HG03025 (cell line): ENCODE data around the gene ACSL1.

ENCODE experiments used
- ATAC-seq: cut with Tn5 transposase; IDR thresholded peaks from one replicate; pipeline ENCODE4 v1.9.1; 2021; ENCODE audit warnings: mild to moderate bottlenecking, moderate library complexity; ENCODE audit not compliant: unreplicated experiment, low FRiP score

Gene ACSL1, protein sequence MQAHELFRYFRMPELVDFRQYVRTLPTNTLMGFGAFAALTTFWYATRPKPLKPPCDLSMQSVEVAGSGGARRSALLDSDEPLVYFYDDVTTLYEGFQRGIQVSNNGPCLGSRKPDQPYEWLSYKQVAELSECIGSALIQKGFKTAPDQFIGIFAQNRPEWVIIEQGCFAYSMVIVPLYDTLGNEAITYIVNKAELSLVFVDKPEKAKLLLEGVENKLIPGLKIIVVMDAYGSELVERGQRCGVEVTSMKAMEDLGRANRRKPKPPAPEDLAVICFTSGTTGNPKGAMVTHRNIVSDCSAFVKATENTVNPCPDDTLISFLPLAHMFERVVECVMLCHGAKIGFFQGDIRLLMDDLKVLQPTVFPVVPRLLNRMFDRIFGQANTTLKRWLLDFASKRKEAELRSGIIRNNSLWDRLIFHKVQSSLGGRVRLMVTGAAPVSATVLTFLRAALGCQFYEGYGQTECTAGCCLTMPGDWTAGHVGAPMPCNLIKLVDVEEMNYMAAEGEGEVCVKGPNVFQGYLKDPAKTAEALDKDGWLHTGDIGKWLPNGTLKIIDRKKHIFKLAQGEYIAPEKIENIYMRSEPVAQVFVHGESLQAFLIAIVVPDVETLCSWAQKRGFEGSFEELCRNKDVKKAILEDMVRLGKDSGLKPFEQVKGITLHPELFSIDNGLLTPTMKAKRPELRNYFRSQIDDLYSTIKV

DNA sequence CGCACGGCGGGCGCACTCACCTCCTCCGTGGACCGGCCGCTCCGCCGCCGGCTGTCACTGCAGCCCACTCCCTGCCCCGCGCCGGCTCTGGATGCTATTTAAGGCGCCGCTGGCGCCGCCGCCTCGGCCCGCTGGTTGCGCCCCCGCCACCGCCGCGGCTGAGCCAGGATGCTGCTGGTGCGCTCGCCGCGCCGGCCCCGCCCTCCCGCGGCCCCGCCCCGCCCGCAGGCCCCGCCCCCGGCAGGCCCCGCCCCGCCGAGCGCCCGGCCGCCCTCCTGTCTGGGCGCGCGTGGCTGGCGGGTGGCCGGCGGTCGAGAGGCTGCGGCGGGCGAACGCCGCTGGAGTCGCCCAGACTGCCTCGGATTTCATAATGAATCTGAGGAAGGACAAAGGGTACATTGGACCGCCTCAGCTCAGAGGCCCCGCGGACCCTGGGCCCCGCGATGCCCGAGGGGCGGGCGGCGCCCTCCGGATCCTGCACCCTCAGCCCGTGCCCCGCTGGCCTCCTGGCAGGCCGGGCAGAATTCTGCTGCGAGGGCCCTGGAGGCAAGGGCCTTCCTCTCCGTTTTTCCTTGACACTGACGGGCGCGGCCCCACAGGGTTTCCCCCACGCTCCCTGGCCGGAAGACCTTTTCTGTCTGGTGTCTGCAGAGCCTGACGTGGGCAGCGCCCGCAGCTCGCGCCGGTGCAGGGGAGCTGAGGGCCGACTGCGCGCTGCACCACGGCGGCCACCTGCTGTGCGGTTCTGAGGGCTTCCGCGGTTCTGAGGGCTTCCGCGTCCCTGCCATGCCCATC is at the start of gene ACSL1:
Gene ACSL1 (minus strand): TSS at position 73 of the 795 bp plus-strand sequence. CDS start 22,454 bp downstream, outside the sequence.
- ATAC-seq: peak; percentile 77

DNA sequence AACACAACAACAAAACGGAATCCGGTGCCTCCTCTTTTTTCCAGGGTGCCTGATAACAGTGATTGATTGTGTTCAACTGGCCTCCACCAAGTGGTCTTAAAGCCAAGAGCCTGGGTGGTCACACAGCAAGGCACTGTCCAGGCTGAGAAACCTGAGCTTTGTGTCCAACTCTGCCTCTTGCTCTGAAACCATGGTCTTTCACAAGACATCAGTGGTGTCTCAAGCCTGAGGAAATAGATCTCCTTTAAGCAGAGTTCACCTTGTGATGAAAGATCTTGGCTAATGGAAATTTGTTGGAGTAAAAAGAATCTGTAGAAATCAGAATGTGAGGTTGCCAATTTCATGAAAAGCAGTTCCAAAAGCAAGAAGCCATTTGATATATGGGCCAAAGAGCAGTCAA is 47.3 kb upstream of the ACSL1 start:
- no peak for ATAC-seq

DNA sequence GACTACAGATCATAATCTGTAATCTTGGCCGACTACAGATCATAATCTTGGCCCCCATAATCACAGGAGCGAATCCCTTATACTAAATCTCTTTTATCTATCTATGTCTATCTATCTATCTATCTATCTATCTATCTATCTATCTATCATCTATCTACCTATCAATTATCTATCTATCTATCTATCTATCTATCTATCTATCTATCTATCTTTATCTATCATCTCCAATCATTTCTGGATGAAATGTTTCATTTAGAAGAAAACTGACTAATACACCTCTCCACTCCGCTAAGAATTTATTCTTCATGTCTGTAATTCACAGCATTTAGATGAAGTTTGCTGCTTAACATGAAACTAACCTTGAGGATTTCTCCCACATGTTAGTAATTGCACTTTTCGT is 45.0 kb upstream of the ACSL1 start:
- ATAC-seq: no peak

DNA sequence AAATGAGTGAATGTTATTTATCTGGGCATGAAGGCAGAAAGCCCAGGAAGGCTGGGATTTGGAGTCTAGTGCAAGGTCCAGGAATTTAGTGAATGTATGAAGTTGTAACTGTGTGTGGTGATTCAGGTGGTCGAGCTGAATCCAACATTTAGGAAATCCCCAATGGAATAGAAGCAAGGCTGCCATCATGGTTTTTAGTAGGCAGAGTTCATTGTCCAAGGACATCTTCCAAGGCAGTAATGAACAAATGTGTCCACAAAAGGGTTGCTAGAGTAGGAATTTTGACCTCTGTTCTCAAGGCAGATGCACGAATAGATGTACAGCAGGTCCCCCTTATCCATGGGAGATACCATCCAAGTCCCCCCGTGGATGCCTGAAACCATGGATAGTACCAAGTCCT is 42.9 kb upstream of the ACSL1 start:
- no peak for ATAC-seq

DNA sequence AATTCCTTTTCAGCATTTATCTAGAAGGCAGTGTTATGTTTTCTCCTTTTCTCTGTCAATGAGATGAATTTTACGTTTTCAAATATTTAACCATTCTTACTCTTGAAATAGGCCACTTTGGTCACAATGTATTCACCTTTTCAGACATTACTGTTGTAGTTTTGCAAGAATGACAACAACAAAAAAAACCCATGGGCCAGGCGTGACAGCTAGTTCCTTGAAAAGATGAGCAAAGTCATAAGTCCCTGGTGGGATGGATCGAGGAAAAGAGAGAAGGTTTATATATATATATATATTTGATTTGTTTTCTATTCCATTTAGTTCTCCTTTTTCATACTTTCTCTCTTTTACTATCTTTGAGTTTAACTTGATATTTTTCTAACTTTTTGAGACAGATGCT is 38.1 kb upstream of the ACSL1 start:
- no peak for ATAC-seq

DNA sequence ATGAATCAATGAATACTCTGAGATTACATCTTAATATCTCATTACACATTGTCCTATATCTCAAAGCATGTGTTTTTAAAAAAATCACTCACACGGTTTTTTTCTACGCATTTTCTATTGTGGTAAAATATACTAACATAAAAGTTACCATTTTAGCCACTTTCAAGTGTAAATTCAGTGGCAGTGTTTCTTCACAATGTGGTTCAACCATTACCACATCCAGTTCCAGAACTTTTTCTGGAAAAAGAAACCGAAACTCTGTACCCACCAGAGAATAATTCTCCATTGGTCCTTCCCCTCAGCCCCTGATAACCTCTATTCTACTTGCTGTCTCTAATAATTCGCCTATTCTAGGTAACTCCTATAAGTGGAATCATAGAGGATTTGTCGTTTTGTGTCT is 35.3 kb upstream of the ACSL1 start:
- no peak for ATAC-seq

DNA sequence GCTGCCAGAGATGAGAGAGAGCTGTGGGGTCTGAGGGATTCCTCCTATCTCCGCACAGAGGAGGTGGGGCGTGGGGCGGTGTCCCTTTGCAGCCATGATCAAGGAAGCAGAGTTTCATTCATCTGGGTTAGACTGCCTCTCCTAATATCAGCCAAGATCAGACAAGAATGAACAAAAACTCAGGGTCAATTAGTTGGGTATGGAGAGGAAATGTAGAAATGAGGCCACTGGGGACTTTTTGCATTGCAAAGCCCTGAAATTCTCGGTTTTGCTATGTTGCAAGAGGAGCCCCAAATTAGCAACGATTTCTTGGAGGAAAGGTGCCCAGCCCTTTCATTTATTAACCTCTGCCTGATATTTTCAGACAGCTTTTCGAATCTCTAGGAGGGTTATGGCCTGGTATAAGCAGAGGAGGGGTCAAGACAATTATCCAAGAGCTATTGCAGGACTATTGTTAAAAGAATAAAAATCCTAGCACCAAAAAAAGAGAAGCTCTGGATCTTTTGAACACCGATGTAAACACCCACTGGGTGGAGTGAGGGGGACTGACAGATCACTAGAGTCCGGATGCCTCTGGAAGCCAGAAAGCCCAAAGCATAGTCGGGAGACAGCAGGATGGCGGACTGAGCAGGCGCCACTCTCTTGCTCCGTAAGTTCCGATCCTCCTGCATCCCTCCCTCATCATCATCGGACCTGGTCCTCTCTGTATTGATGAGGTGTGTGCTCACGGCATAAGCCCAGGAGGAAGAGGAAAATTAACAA is 34.4 kb upstream of the ACSL1 start:
- ATAC-seq: peak; percentile 48

DNA sequence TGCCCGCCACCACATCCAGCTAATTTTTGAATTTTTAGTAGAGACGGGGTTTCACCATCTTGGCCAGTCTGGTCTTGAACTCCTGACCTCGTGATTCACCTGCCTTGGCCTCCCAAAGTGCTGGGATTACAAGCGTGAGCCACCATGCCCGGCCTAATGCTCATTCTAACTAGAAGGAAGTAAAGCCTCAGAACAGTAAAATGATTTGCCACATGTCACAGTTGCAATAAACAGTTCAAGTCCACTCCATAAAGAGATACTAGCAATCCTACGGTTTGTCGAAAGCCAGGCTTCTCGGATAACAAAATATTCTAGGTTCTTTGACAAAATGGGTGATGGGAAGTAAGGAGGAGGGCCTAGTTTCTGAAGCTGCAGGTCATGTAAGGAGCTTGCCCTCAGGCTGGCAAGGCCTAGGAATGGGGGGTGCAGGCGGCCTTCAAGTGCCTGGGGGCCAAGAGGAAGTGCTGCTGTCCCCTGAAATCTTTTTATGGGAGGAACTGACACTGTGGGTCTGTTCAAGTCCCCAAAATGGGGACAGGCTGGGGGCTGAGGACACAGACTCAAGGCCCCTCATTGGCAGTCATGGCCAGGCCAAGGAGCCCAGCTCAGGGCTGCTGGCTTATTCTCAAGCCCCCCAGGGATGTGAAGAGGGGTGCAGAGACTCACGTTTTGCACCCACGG is 31.8 kb upstream of the ACSL1 start:
- no peak for ATAC-seq

DNA sequence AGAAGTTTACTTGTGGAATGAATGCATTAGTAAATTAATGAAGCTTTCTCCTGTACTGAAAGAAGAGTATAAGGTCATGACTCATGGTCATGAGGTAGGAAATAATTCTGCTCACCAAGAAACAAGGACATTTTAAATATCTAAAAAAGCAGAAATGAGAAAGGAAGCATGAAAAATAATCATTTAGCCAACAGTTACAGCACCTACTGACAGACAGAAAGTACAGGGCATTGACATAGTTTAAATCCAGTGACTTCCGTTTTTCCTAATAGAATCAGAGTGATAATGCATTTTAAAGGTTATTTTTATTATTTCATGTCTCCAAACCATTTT is 30.5 kb upstream of the ACSL1 start:
- ATAC-seq: no peak

DNA sequence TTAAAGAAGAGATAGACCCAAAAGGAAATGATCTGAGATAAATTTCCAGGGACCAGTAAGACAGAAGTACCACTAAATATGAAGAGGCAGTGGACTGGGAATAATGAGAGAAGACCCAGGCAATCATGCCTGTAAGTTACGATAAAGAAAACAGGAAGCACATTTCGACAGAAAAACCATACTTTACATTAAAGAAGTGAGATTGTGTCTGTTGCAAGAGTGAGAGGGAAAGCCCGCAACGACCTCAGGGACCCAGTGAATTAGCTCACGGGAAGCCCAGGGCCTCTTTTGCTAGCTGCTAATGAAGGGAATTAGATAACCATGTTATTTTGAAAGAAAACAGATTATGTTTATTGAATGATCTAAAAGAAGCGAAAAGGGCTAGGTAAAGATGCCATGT is 28.9 kb upstream of the ACSL1 start:
- ATAC-seq: no peak

DNA sequence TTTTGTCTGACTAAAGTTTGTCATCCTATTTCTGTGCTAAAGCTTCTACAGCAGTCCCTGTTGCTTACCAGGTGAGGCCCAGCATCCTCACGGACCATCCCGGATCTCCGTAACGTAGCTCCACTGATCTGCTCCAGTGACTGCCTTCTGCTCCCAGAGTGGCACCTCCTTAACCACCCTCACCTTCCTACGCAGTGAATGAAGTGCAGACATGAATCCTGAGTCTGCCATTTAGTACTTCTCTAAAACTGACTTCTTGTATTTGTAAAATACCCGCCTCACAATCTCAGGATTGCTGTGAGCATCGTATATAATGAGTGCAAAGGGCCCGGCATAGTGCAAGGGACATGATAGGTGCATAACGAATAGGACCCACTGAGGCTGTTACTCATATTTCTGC is 27.7 kb upstream of the ACSL1 start:
- no peak for ATAC-seq

DNA sequence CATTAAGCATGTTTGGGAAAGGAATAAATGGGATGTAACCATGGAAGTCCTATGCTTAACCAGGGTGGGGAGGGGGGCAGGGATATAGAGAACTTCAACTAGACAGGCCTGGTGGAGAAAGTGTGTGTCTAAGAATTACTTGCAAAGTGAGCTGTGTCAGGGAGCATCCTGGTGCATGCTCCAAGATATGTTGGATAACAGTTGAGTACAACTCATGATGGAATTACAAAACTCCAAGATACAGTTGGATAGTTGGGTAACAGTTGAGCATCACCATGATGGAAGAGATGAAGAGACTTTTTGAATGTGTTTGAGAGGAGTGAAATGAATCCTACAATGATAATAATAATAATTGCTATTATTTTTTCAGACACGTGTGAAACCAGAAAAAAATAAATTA is 26.1 kb upstream of the ACSL1 start:
- no peak for ATAC-seq

DNA sequence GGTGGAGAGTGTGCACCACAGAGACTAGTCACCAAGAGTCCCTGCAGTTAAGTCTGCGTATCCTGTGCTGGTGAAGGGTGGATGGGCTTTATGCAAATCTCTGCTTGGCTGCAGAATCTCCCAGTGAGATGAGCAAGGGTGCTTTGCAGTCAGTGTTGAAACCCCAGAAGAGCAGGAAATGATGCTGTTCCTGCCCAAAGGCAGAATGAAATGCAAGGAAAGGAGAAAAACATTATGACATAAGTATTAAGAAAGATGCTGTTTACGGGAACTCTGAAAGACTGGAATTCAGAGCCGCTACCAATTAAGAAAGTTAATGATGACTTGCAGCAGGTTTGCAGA is 25.4 kb upstream of the ACSL1 start:
- ATAC-seq: peak; percentile 71

DNA sequence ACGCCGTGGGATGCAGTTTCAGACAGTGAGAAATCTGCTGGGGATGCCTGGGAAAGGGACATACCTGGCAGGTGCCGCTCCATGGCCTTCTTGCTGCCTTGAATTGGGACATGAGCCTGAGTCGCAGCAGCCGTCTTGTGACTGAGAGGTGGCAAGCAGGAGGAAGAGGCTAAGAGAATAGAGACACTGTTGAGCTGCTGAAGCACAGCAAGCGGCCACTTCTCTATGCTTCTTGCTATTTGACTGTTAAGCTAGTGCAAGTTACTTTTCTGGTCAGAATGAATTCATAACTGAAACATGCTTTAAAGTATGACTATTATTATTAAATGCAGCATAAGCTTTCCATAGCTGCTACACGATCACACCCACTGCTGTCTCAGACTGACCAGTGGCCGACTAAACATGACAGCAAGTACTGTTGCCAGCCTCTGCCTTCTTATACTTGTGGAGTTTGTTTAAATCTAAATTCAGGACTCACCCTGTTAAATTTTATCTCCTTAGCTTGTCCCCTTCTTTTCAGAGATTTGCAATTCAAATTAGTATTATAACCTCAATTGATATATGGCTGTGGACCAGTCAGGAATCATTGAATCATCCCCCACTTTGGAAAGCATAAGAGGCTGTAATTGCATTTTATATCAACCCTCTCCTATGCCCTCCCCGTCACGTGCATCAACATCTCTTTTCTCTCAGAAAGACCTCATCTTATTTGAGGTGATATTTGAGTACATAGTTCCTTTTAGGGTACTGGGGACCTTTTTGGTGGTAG is 24.8 kb upstream of the ACSL1 start:
- ATAC-seq: peak; percentile 66

DNA sequence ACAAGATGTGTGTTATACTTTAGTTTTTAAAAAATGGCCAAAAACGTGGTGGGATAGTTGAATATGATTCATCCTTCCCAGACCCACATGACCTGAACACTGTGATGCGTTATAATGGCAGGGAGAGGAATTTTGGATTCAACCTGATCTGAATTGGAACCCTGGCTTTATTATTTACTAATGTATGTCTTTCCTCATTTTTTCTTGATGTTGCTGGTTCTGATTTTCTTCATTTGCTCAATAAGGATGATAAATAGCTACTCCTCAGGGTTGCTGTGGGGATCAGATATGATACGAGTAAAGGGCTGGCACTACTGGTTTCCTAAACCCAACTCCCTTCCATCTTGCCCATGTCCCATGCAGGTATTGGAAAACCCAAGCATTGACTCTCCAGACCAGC is 24.2 kb upstream of the ACSL1 start:
- ATAC-seq: no peak

DNA sequence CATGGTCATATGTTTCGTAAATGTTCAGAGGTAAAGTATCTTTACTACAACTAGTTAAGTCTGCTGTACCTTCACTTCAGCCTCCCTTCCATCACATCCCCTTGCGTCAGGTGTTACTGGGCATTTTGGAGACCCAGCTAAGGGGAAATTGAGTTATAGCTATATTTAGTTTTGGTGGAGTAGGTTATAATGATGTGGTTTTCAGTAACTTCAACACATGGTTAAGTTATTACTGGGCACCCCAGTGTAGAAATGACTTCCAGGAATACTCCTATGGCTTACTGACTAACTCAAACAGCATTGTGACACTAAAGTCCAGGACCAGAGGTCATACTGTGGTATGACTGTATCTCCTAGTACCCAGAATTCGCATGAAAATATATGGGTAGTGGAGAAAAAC is 23.4 kb upstream of the ACSL1 start:
- ATAC-seq: no peak

DNA sequence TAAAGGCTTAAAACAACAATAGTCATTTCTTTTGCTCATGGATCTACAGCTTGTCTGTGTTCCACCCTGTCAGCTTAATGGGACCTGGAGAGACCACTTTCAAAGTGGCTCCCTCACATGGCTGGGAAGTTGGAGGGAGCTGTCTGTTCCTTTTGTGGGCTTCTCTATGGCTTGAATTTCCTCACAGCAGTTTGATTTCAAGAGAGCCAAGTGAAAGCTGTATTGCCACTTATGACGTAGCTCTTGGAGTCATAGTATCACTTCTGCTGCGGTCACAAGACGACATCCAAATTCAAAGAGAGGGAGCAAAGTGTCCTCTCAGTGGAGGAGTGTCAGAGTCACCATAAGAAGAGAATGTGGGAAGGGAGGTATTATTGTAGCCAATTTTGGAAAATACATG is 22.7 kb upstream of the ACSL1 start:
- ATAC-seq: no peak

DNA sequence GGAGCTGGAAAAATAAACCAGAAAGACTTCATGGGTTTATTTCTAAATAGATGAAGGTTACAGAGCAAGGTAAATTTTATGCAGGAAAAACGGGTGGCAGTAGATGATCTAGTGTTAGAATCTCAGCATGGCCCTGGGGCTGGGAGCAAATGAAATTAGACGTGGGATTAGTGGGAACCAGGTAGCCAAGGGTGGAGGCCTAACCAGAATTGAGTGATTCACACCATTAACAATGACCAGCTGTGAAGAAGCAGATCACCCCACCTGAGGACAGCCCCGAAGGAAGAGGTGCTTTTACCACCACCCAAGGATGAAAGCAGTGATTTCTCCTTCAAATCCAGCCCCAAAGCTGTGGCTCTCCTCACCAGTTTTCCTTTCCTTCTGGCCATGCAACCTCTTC is 20.8 kb upstream of the ACSL1 start:
- ATAC-seq: no peak

DNA sequence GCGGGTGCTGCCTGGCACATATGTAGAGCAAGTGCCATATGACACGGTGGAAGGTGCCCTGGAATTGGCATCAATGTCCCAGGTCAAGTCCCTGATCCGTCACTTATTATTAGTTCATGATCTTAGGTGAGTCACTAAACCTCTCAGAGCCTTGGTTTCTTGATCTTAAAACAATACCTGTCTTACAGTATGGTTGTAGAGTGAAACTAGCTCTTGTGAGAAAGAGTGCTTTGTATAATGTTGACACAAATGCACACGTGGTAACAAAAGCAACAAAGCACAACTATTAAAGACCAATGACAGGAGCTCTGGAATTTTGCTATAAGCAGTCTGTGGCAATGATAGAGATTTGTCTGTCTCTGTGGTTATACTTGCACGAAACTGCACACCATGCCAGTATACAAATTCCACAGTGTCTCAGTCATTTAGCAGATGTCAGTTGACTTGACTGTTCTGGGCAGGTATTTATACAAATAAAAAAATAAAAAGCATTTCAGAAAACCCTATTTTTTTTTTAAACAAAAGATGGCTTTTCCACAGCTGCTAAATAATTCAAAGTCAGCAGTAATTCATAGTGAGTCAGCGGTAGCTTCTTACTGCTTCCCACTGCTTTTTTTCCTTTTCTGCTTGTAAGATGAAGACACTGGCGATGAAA is 19.7 kb upstream of the ACSL1 start:
- no peak for ATAC-seq
